Activated naive CD4-positive, alpha-beta T cell treated with anti-CD3 and anti-CD28 coated beads, Interleukin-2, amount 10 ng/mL, durations not matched to agents 5 hours and 36 hours (primary cell): ENCODE results near the gene PIK3CB. TPM values are rescaled to one million over a fixed set of nuclear protein-coding genes. Genes with fewer than 3 reads are reported as not detected.

Source experiments
- total RNA-seq, 2 experiments: library from RNA; stranded (reverse); gene quantifications; one replicate each; pipeline ENCODE4 v1.2.3, GENCODE V29; 2021

The PIK3CB gene
- 10 to 100 TPM; 11.9 to 14.4 TPM for total RNA-seq

DNA sequence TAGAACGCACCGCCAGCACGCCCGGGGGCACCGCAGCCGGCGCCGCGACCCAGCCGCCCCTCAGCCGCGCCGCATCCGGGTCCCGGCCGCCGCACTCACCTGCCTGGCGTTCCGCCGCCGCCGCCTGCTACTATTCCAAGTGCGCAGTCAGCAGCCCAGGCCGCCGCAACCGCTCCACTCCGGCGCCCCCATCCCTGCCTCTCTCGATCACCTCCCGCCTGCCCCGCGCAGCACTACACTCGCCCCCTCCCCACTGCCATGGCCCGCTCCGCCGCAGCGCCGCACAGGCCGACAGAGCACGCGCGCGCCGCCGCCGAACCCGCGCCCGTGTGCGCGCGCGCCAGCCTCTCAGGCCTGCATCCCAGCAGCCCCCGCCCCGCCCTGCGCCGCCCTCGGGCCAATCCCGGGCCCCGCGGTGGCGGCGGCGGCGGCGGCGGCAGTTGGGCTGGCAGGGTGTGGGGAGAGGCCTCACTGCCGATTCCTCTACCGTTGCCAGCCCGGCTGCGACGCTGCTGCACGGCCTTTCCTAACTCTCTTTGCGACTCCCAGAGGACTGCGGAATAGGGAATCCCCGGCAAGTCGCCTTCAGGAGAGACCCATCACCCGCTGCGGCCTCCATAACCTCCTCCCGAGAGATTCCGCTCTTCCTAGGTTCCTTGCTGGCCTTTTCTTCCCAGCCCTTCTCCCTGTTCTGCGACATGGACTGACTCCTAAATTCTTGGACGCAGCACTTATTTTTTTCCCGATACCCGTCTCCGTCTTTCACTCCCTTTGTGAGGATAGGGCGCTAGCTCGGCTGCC is at the start of gene PIK3CB:
PIK3CB (minus strand) TSS at position 333 of the 801 bp plus-strand sequence. CDS start 75,585 bp downstream, outside the sequence.

GRCh38 chr3:138608322-138609135 is 226.2 kb downstream of the PIK3CB start, which contains the start of gene FAIM:
TSS of gene FAIM (plus strand) at chr3:138608771. CDS start at chr3:138619727, 10,956 bp downstream.

Other genes with a start within 250 kb of the PIK3CB start
- 10 to 100 TPM; 18.3 to 18.6 TPM for gene CEP70, start 240.7 kb downstream of the PIK3CB start, total RNA-seq
- gene FAIM, start 226.2 kb downstream of the PIK3CB start, total RNA-seq = 1 to 10 TPM; 2.5 to 3.3 TPM
- gene FOXL2, start 112.2 kb upstream of the PIK3CB start, total RNA-seq = not detected
- not detected for gene FOXL2NB, start 112.3 kb upstream of the PIK3CB start, total RNA-seq
- not detected for gene PRR23A, start 171.3 kb upstream of the PIK3CB start, total RNA-seq
- gene PRR23B, start 186.0 kb upstream of the PIK3CB start, total RNA-seq = not detected
- not detected for gene PRR23C, start 210.0 kb upstream of the PIK3CB start, total RNA-seq